Neutrophil (primary cell): Measurements from ENCODE around the gene RPRD1B.

Experiments
- H3K27ac ChIP-seq: fragments of 200-600 bp; sonication (generic); 2 replicates; pipeline ENCODE4 v1.5.1; 2016; ENCODE audit warnings: mild to moderate bottlenecking, moderate library complexity
- H3K27me3 ChIP-seq: fragments of 200-600 bp; sonication (generic); 2 replicates; pipeline ENCODE4 v1.6.0; 2016; ENCODE audit warnings: mild to moderate bottlenecking
- H3K36me3 ChIP-seq: fragments of 200-600 bp; sonication (generic); 2 replicates; pipeline ENCODE4 v1.5.1; 2017
- H3K4me1 ChIP-seq, 2 experiments: fragments of 200-600 bp in 1 of 2; sonication (generic) in 1 of 2; 1 replicate in 1 of 2; 2 replicates in 1 of 2; pipeline versions ENCODE4 v1.5.1 to v1.6.1; 2013 to 2016; ENCODE audit warnings: low read depth in 1 of 2, low read length in 1 of 2, mild to moderate bottlenecking in 1 of 2, moderate library complexity in 1 of 2; ENCODE audit not compliant: control insufficient read depth in 1 of 2, insufficient read depth in 1 of 2
- H3K4me3 ChIP-seq, 2 experiments: fragments of 200-600 bp in 1 of 2; sonication (generic) in 1 of 2; 1 replicate in 1 of 2; 2 replicates in 1 of 2; pipeline ENCODE4 v1.5.1; 2013 to 2016; ENCODE audit warnings: low read depth in 1 of 2, low read length in 1 of 2, mild to moderate bottlenecking in 1 of 2, moderate library complexity in 1 of 2
- H3K9me3 ChIP-seq: fragments of 200-600 bp; sonication (generic); 2 replicates; pipeline ENCODE4 v1.5.1; 2016
- CTCF ChIP-seq: fragments of 200-600 bp; sonication (generic); IDR thresholded peaks from 2 replicates; pipeline ENCODE4 v1.5.1; 2016; ENCODE audit warnings: antibody characterized with exemption

RPRD1B gene

GRCh38 chr20:38021087-38021772 lies 12.3 kb upstream of the RPRD1B start:
- Histone ChIP-seq H3K4me3 (no peak overlapping the region), H3K27ac (no peak overlapping the region), H3K9me3 (peaks cover 6% of the 10 kb centered on the region), H3K4me1 (peaks cover 17 to 18% of the 10 kb centered on the region in 2 experiments), H3K36me3 (peaks cover 12% of the 10 kb centered on the region), H3K27me3 (no peaks in the 10 kb centered on the region)
- TF ChIP-seq CTCF, result no peak

DNA sequence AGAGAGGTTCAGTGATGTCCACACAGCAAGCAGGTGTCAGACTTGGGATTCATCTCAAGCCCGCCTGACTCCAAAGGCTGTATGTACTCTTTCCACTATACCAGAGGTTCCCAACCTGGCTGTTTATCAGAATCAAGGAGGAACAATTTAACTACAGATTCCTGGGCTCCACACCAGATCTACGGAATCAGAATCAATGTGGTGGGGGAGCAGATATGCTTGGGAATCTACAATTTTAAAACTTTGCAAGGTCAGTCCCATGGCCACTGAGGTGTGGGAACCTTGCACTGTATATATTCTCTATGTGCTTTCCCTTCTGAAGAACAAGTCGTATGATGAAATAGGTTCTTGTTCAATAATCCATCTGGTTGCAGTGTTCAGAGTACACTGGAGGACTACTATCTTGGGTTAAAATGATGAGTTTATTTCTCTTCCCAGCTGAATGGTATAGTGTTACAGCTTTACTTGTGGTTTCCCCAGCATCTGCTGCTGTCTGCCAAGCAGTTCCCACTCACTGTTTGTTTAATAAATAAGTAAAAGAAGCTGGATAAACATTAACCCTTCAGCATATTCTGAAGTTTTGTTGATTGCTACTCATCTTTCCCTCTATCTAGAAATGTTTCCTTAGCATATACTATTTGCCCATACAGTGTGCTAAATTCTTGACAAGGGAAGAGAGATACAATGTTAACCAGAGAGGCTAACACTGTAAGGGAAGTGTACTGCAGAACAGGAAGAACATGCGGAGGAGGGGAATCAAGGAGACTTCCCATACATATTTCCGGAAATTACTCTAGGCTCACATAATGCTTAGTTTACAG lies 10.2 kb upstream of the RPRD1B start:
- TF ChIP-seq CTCF, result no peak
- Histone ChIP-seq H3K4me1 (peaks cover 17 to 18% of the 10 kb centered on the region in 2 experiments), H3K9me3 (no peaks in the 10 kb centered on the region), H3K27ac (peak overlapping the region; percentile 62), H3K27me3 (no peaks in the 10 kb centered on the region), H3K4me3 (no peak overlapping the region), H3K36me3 (no peaks in the 10 kb centered on the region)

DNA sequence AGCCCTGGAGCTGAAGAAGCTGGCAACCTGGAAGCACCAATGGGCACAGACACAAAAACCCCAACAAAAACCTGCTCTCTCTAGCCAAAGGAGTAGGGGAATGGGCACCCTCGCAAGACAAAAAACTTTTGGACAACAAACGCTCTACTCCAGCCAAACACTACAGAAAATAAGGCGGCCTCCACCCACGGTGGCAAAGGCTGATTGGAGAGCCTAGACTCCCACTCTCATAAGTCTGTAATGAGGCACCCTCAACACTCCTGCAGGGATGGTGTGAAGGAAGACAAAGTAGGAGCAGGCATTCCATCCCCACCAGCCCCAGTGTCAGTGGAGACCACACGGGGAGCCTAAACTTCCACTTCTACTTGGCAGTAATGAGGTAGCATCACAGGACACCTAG lies 9.1 kb upstream of the RPRD1B start:
- Histone ChIP-seq H3K4me3 (no peak overlapping the region), H3K27me3 (no peaks in the 10 kb centered on the region), H3K4me1 (peaks cover 17 to 18% of the 10 kb centered on the region in 2 experiments), H3K27ac (peak overlapping the region; percentile 62), H3K36me3 (no peaks in the 10 kb centered on the region), H3K9me3 (no peaks in the 10 kb centered on the region)
- no peak for TF ChIP-seq CTCF

- TF ChIP-seq CTCF, result no peak
- Histone ChIP-seq H3K36me3 (no peaks in the 10 kb centered on the region), H3K27me3 (no peaks in the 10 kb centered on the region), H3K4me1 (peaks cover 21 to 24% of the 10 kb centered on the region in 2 experiments), H3K4me3 (no peak overlapping the region), H3K9me3 (no peaks in the 10 kb centered on the region), H3K27ac (no peak overlapping the region)
These were observed 4.1 kb upstream of the RPRD1B start for GRCh38 chr20:38029453-38029852.

DNA sequence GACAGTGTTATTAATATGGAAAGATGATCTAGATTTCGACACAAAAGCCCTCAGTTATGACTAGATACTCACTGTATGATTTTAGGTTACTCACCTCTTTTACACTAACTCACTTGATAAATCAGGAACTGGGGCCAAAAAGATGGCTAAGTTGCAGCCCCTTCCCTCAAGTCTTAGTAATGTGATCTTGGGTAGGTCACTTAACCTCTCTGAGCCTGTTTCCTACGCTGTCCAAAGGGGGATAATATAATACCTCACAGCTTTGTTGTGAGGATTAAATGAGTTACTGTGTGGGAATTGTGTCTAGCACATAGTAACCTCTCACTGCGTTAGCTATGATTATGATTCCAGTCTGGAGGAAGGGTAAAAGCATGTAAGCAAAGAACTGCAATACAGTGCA lies 1.6 kb upstream of the RPRD1B start:
- Histone ChIP-seq H3K36me3 (peaks cover 13% of the 10 kb centered on the region), H3K4me3 (peak overlapping the region in 1 of 2 experiments; percentile 96), H3K27ac (no peak overlapping the region), H3K4me1 (peaks cover 26 to 39% of the 10 kb centered on the region in 2 experiments), H3K27me3 (no peaks in the 10 kb centered on the region), H3K9me3 (no peaks in the 10 kb centered on the region)
- no peak for TF ChIP-seq CTCF
